Hippocampal formation (tissue), 2 donors: Measurements from ENCODE around the gene ACTL6B.
A peak's percentile ranks its signal among the peaks of the same experiment; 100 is the strongest.

ENCODE experiments used
- DNase-seq, 2 donors: peaks; one replicate each; lab custom pipeline; 2025; lab: John Stamatoyannopoulos, UW

ACTL6B gene

GRCh38 chr7:100627238-100627549 is 29.1 kb downstream of the ACTL6B start:
- no peak for DNase-seq

DNA sequence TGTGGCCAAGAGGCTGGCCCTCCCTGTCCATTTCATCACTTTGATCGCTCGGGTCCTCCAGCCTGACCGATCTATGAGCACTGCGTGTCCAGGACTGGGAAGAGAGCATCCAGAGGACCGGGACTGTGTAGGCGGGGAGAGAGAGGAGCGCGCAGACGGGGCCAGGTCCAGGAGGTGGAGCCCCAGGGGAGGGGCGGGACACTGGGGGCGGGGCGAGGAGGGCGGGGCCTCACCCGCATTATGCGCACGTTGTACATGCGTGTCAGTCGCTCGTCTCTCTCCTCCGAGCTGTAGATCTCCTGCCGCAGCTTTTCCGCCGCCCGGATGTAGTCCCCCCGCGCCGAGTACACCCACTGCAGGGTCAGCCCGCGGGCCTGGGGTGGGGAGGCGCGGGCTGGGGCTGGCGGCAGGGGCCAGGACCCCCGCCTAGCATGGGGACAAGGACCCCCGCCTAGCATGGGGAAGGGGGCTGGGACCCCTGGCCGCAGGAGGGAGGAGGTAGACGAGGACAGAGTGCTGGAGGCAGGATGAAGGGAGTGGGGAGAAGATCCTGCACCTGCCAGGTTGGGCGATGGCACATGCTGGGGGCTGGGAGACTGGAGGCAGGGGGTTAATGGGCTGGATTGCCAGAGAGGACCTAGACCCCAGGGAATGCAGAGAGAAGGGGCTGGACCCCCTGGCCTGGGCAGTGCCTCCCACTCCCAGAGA is 29.6 kb downstream of the ACTL6B start:
- peak in 1 of 2 donors; percentile 58 for DNase-seq

- no peak for DNase-seq
Observed at GRCh38 chr7:100626055-100626454, 30.2 kb downstream of the ACTL6B start.

GRCh38 chr7:100623951-100624824 is 32.1 kb downstream of the ACTL6B start:
- DNase-seq = no peak

- no peak for DNase-seq
Observed at GRCh38 chr7:100621554-100621953, 34.7 kb downstream of the ACTL6B start.

DNA sequence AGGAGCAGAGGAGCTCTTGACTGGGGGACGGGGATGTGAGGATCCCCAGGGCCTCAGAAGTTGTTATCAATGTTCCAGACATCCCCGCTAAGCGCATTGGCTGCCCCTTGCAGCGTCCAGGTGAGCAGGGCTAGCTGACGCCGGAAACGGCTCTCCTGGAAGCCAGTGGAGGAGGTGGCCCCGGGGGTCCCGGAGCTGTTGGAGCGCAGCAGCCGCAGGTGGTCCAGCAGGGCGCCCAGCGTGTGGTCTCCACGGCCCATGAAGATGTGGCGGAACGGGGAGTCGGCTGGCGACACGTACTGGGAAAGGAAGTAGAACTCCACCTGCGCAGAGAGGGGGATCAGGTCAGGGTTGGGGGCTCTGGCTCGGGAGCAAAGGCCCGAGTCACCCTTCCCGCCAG is 35.4 kb downstream of the ACTL6B start:
- no peak for DNase-seq

DNA sequence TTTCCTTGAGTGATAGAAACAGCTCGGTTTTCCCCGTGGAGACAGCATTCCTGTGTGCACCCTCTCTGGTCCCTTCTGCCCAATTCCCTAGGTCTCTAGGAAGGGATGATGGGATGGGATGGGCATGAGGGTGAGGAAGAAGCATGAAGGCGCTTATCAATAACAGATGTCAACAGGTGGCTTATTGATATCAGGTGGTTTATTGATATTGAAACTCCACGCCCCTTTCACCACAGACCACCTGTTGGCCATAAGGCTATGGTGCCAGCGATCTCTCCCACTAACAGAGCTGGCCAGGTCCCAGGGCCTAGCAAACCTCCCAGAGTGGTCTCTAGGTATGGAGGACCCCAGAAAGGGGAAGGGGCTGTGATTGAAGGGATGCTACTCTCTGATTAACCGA is 36.0 kb downstream of the ACTL6B start:
- no peak for DNase-seq

DNA sequence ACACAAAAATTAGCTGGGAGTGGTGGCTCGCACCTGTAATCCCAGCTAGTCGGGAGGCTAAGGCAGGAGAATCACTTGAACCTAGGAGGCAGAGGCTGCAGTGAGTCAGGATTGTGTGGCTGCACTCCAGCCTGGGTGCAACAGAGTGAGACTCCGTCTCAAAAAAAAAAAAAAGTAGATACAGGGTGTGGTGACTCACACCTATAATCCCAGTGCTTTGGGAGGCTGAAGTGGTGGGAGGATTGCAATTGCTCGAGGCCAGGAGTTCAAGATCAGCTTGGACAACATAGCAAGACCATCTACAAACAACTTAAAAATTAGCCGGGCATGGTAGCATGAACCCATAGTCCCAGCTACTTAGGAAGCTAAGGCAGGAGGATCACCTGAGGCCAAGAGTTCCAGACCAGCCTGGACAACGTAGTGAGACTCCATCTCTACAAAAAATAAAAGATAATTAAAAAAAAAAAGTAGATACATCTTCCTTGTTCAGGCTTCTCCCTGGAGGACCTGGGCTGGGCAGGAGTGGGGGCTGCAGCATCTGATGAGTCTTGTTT is 41.9 kb downstream of the ACTL6B start:
- DNase-seq = no peak

DNA sequence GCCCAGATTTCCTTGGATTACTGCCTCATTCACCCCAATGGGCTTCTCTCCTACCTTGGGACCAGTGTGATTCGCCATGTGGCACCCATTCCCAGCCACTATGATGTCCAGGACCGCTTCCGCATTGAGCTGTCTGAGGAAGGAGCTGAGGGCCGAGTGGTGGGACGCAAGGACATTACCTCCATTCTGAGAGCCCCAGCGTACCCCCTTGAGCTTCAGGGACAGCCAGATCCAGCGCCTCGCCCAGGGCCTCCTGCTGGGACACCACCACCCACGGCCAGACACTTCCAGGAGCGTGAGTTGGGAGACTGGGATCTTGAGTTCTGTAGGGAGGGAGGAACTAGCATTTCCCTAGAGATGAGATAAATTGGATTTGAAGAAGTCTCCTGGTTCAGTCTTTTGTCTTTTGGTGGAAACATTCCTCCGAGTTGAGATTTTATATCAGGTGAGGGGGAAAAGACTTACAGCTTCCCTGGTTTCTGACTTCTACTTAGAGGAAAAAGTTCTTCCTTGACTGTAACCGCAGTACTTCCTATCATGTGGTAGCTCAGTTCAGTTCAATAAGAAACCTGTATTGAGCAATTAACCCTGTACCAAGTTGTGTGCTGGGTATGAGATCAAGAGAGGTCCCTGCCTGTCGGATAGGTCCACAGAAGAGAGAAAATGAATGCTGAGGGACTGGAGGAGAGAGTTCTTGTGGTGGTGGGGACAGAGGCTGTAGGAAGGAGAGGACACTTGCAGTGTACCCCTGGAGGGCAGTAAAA is 42.7 kb downstream of the ACTL6B start:
- no peak for DNase-seq

DNA sequence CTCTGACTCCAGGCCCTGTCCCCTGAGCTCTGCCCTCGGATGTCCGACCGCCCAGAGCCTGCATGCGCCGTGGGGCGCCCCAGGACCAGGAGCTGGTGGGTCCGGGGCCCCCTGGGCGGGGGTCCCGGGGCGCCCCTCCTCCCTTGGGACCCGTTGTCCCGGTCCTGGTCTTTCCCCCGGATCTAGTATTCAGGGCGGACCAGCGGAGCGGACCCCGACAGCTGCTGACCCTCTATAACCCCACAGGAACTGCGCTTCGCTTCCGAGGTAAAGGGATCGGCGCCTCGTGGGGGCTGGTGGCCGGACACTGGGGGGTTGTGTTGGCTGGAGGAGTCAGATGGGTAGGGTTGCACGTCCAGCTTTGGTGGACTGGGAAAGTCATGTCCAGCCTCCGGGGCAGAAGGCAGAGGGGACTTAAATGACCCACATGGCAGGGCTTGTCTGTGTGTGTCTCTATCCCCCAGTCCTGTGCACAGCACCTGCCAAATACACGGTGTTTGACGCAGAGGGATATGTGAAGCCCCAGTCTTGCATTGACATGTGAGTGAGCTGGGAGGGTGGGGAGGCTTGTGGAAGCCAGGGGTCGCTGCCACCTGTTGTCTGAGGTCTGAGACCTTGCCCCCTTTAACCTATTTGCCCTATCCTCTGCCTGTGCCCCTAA is 43.4 kb downstream of the ACTL6B start:
- no peak for DNase-seq

DNA sequence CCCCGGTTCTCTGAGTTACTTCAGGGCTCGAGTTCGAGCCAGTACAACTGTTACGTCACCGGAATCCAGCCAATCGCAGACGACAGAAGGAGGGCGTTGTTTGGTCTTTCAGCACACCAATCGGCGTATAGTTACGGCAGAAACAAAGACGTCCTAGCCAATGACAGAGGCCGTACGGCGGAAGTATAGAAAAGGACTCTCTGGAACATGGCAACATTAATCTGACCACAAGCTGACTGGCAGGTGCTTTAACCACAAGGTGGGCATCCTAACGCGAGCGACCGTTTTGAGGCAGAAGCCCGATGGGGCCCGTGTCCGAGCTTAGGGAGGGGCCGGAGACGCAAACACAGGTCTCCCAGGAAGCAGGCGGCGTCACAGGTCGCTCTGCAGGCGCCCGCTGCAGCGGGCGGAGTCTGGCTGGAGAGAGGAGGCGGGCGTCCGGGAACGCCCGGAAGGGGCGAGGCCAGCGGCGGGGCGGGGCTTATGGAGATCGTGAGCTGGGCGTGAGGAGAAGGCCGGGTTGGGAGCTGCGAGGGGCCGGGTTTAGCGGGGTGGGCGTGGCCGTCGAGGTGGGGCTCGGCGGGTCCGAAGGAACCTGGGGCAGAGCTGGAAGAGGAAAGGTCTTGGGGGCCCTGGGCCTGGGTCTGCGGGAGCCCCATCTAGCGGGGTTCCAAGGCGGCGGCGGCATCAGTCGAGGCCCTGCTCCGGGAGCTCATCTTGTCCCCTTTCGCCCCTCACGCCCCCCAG is 44.1 kb downstream of the ACTL6B start, which contains the start of gene MOSPD3:
Gene MOSPD3, plus strand, starts transcription at position 558 of the 747 bp plus-strand sequence. CDS start 252 bp downstream, outside the sequence.
- peak; percentile 98 to 99 for DNase-seq

DNA sequence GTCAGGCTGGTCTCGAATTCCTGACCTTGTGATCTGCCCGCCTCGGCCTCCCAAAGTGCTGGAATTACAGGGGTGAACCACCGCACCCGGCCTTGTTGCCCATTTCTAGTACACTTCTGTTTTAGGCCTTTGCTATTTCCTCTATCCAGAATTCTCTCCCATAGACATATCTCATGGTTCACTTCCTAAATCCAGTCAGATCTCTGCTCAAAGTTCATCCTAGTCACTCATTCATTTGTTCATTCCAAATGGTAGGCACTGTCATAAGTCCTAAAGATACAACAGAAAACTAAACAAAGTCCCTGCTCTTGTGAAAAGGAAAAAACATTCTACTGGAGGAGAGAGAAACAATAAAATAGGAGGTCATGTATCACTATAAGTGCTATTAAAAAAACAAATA is 46.3 kb downstream of the ACTL6B start:
- DNase-seq = no peak

DNA sequence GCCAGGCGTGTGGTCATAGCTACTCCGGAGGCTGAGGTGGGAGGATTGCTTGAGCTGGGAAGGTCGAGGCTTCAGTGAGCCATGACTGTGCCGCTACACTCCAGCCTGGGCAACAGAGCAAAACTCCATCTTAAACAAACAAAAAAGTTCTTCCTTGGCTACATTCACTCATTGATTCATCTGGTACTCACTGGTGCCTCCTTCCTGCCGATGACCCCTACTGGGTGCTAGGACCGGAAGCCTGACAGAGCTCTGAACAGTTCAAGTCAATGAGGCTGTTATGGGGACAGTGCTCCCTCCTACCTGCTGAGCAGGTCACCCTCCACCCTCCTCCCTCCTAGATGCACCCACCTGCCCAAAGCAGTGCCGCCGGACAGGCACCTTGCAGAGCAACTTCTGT is 49.1 kb downstream of the ACTL6B start:
- no peak for DNase-seq

DNA sequence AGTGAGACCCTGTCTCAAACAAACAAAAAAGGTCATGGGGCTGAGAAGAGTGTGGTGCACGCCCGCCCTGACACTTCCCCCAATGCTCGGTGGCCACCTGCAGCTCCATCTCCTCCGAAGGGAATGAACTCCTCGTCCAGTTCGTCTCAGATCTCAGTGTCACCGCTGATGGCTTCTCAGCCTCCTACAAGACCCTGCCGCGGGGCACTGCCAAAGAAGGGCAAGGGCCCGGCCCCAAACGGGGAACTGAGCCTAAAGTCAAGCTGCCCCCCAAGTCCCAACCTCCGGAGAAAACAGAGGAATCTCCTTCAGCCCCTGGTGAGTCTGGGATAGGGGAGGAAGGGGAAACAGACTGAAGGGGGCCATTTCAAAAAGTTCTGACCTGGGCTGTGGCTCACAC is 49.9 kb downstream of the ACTL6B start:
- DNase-seq = no peak

- DNase-seq = no peak
Observed at GRCh38 chr7:100604976-100605911, 51.0 kb downstream of the ACTL6B start.

GRCh38 chr7:100604028-100604975 is 51.9 kb downstream of the ACTL6B start:
- DNase-seq = peak in 1 of 2 donors; percentile 37

DNA sequence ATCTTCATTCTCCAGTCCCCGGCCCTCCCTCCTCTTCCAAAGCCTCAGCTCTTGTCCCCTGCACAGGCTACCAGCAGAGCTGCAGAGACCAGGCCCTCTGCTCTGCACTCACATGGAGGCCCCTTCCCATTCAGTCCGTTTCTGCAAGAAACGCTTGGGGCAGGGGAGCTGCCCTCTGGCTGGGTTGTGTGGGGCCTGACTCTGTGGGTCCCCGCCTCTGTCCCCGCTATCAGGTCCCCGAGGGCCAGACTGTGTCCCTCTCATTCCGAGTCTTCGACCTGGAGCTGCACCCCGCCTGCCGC is 52.6 kb downstream of the ACTL6B start:
- DNase-seq = no peak

DNA sequence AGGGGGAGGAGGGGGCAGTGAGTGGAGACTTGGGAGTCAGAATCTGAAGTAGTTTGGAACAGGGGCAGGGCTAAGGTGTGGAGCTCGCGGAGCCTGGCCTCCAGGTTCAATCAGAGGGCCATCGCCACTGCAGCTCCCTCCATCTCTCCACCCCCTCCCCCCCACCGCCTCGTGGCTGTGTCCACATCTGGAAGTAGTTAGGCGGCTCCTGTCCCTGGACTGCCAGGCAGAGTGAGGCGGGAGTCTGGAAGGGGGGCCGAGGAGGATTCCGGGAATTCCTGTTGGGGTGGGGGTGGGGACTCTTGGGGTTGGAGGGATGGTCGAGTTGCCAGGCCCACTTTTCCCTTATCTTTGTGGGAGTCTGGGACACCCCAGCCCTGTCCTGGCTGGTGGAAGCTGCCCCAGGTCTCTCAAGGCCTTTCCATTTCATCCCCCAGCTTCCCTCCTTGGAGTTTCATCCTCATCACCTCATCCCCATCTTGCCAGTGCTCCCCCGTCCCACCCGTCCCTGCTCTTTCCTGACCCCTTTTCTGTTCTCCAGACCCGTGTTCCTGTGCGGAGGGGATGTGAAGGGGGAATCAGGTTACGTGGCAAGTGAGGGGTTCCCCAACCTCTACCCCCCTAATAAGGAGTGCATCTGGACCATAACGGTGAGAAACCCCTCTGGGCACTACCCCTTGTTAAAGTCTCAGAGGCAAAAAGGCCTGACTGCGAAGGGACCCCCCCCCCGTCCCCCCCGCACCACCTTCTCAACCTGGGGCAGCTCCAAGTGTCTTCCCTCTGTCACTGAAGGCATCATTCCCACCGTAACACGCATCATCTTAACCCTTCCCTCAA is 53.1 kb downstream of the ACTL6B start:
- no peak for DNase-seq
